ENCODE results near the gene SCMH1.

GRCh38 chr1:41032147-41032546, 210.0 kb downstream of the SCMH1 start:
- TF ChIP-seq CTCF (IDR thresholded peaks at IDR 0.05; ENCODE audit: insufficient read depth, low read depth, low read length) (no peak), EZH2 (IDR thresholded peaks at IDR 0.05; ENCODE audit: insufficient read depth, low read length) (no peak)
